ENCODE measurements around the gene CTU2. TPM values are rescaled to one million over a fixed set of nuclear protein-coding genes. Genes with fewer than 3 reads are reported as not detected.

CTU2 gene
- polyA plus RNA-seq, 1 of the 3 experiments (the other 2 are of a cell fraction), result 16.2 TPM

GRCh38 chr16:88737298-88738150 lies 31.2 kb downstream of the CTU2 start:
- CTCF ChIA-PET, result interaction anchor here (0.5 to 17.4 kb wide), 47 partner anchors 12 to 904 kb away, joined by 3 to 540 read pairs (median 4); partner anchors contain the start of genes CDH15, CDT1, CTU2 and CYBA
- Histone ChIP-seq H3F3A (replicated peaks; ENCODE audit: insufficient read depth) (peaks cover 8% of the 10 kb centered on the region), H3K4me3 (ENCODE audit: low read depth in 2 of 2, low read length in 1 of 2) (no peak overlapping the region; a peak in 1 of 4 replicates), H3K4me2 (no peak overlapping the region), H3K9me2 (no peaks in the 10 kb centered on the region), H3K79me2 (ENCODE audit: insufficient read depth) (peaks cover 10% of the 10 kb centered on the region; the same call in 1 of the 2 replicates), H2AFZ (ENCODE audit: low read depth) (no peak overlapping the region), H3K36me3 (replicated peaks in 1 of 2; ENCODE audit: control insufficient read depth in 1 of 2, insufficient read depth in 2 of 2, low read length in 1 of 2) (peaks cover 0 to 40% of the 10 kb centered on the region in 2 experiments), H3K27ac (ENCODE audit: low read depth in 2 of 2, low read length in 1 of 2) (no peak overlapping the region), H3K27me3 (ENCODE audit: insufficient read depth) (no peaks in the 10 kb centered on the region), H3K4me1 (ENCODE audit: control insufficient read depth in 1 of 2, insufficient read depth in 2 of 2, low read depth in 1 of 2, low read length in 1 of 2) (peaks cover 0 to 4% of the 10 kb centered on the region in 2 experiments; a peak in 1 of 4 replicates), H4K20me1 (ENCODE audit: insufficient read depth) (peaks cover 25% of the 10 kb centered on the region), H3K9ac (no peak overlapping the region), H3K9me3 (no peaks in the 10 kb centered on the region)
- no peak for TF ChIP-seq POLR2AphosphoS5 (IDR thresholded peaks at IDR 0.05; ENCODE audit: low read depth, low read length)
- peak; percentile 72; the same call in 1 of the 2 replicates for TF ChIP-seq SIN3A (IDR thresholded peaks at IDR 0.05; ENCODE audit: borderline replicate concordance, low read depth, low read length)
- TF ChIP-seq RAD21 (IDR thresholded peaks at IDR 0.05; ENCODE audit: low read length), result peak; percentile 56
- TF ChIP-seq RXRA (IDR thresholded peaks at IDR 0.05; ENCODE audit: borderline replicate concordance, low read depth), result no peak
- TF ChIP-seq EZH2phosphoT487 (IDR thresholded peaks at IDR 0.05; ENCODE audit: borderline replicate concordance, low read depth), result no peak
- TF ChIP-seq MXI1 (IDR thresholded peaks at IDR 0.05; ENCODE audit: low read depth, low read length), result peak; percentile 58
- no peak for TF ChIP-seq TAF1 (IDR thresholded peaks at IDR 0.05; ENCODE audit: borderline replicate concordance, low read depth, low read length)
- peak; percentile 88; the same call in 1 of the 2 replicates for TF ChIP-seq MAX (IDR thresholded peaks at IDR 0.05; ENCODE audit: low read depth)
- peak; percentile 88 for TF ChIP-seq CTCF (IDR thresholded peaks at IDR 0.05)
- TF ChIP-seq GABPA (IDR thresholded peaks at IDR 0.05; ENCODE audit: low read depth), result no peak
- TF ChIP-seq TEAD4 (IDR thresholded peaks at IDR 0.05; ENCODE audit: borderline replicate concordance, insufficient read depth), result no peak
- TF ChIP-seq CHD2 (IDR thresholded peaks at IDR 0.05; ENCODE audit: low read length, partially characterized antibody), result peak; percentile 64
- peak; percentile 64 for TF ChIP-seq SMC3 (IDR thresholded peaks at IDR 0.05; ENCODE audit: low read depth, low read length)
- TF ChIP-seq IRF3 (IDR thresholded peaks at IDR 0.05; ENCODE audit: low read depth, low read length), result no peak
- POLR2A ChIA-PET, result no interaction called here
- WGBS (ENCODE audit: low lambda C conversion rate), result 57% methylated on average over 24 of the region's 54 CpGs
- peak; percentile 94 for DNase-seq
